GM19239 (cell line): ENCODE results near the gene FXYD2.

Experiments used
- DNase-seq: peaks from one replicate; pipeline ENCODE4 v3.0.0; 2011; ENCODE audit warnings: low spot score; ENCODE audit not compliant: insufficient read length
- FAIRE-seq: peaks from 2 replicates; lab custom pipeline; 2011; peaks lifted over from hg19 to GRCh38; lab: Jason Lieb, UNC

The FXYD2 gene

DNA sequence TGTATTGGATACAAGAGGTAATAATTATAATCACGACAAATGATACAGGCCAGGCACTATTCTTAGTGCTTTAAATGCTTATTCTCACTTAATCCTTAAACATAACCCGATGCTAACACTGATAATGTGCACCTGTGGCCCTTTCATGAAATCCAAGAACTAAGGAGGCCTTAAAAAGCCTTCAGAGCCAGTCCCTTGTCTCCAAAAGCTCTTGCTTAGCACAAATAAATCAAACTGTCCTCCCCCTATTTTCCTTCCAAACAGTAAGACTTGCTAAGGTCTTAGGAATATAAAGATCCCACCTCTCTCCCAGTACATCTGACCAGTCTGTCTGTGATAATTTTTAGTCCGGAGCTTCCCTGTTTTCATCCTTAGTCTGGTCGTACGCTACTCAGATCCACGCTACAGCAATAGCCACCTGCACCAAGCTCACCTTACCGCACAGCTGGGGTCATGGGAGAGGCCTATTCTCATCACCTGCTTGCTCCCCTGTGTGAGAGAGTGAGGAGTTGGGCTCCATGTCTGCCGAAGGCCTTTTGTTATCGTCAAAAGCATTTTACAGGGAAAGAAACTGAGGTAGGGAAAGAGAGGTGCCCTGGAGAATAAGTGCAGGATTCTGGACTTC, 35.1 kb upstream of the FXYD2 start:
- FAIRE-seq (no peak), DNase-seq (no peak)

DNA sequence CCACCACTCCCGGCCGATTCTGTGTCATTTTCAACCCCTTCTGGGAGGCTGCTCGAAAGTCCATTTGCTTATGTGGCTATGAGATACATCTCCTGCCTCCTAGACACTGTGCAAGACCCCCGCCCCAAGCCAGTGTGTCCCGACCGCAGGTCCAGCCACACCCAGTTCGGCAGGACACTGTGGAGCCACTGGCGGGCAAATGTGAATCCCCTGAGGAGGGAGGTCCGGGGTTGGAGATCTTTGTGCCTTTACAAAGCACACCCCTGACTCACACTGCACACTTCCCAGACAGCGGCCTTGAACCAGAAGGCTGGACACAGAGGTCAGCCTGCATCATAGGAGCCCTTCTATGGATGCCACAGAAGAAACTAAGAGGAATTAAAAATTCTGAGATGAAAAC, 34.5 kb upstream of the FXYD2 start:
- no peak for FAIRE-seq

DNA sequence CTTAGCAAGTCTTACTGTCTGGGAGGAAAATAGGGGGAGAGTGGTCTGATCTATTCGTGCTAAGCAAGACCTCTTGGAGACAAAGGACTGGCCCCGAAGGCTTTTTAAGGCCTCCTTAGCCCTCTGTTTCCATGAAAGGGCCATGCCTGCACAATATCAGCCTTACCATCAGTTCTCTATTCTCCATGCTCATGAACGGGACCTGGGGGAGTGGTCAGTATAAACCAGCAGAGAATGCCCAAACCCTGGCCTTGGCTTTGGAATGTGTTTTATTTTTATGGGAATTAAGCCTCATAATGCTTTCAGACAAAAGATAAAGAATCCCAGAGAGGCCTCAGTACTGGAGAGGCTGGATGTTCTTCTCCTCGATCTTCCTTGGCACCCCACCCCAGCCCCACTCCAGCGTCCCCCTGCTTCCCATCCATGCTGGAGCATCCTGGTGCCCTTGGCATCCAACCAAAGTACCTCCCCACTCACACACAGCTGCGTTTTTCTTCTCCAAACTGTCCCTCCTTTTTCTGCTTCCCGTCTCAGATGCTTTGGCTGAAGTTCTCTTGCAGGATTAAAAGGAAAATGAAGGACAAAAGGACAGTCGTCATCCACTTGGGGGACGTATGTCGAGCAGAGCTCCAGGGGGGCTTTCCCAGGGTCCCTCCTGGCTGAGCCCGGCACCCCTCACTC, 33.3 kb upstream of the FXYD2 start:
- FAIRE-seq, result no peak
- no peak for DNase-seq

More for the DNA sequence above, 34.5 kb upstream of the FXYD2 start:
- DNase-seq, result no peak

DNA sequence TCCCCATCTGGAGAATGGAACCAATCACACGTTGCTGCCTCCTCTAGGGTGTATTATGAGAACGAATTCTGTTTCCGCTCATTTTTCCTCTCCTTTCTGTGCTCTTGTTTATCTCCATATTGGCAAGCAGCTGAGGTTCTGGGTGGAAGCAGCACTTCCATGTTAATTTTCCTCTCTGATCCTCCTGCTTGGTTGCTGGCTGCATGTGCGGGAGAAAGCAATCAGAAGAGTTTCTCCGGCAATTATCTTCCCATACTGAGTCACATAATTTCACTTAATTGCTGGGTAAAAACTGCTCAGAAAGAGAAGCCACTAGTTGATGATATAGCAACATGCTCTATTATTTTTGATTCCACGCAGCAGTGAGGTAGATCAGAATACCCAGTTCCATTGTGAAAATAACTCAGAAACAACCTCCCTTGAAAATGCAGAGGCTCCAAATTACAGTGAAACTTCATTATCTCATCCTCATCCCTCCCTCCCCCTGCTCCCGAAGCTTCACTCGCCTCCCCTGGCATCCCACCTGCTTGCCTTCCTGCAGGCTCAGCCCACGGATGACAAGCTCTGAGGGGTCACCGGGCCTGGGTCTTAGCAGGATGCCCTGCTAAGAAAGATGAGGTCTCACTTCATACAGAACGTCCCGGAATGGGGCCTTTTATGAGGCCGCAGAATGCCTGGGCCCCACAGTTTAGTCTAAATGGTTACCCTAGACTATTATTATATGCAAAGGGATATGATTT, 31.5 kb upstream of the FXYD2 start:
- DNase-seq (no peak), FAIRE-seq (no peak)

DNA sequence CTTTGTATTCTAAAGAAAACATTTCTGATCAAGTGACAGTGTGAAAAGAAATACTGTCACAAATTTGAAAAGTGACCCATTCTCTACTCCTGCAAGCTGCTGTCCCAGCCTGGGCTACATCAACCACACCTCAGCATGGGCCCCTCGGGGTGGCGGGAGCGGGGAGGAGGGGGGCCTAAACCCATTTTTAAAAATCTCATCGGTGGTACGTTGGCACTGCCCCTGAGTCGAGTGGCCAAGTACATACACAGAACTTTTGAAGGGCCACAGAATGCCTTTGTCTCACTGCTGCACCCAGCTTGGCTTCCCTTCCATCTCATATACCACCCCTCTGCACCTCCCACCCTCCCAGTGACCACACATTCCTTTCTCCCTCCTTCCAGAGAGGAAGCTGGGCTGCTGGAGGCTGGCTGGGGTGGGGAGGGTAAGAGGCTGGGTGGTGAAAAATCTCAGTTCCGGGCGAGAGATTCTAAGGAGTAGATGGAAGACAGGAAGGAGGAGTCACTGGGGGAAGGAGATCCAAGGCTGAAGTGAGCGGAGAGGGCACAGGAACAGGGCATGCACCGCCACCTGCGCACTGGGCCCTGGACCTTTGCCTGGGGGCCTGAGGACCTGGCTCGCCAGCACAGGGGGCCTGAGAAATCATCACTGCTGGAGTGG, 30.8 kb upstream of the FXYD2 start:
- DNase-seq, result no peak
- no peak for FAIRE-seq

DNA sequence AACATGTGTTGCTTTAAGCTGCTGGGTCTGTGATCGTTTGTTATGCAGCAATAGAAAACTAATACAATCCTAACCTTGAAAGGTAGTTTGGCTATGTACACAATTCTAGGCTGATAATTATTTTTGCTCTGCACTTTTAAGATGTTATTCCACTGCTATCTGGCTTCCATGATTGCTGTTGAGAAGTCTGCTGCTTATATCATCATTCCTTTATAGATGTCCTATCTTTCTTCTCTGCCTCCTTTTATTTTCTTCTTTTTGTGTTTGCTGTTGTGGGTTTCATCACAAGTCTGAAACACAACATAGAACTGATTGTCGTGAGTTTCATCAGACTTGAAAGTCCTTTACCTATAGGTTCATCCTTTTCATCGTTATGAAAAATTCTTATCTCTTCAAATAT, 27.8 kb upstream of the FXYD2 start:
- FAIRE-seq (no peak), DNase-seq (no peak)

DNA sequence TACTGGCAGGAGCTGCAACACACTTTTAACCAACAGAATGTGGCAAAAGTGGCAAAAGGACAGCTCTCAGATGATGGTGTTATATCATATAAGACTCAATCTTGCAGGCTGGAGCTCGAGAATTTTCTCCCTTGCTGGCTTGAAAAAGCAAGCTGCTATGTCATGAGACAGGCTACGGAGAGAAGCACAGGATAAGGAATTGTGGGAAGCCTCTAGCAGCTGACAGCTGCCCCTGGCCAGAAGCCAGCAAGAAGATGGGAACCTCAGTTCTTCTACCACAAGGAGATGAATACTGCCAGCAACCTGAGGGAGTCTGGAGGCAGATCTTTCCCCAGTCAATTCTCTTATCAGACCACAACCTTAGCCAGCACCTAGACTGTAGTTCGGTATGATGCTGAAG, 27.3 kb upstream of the FXYD2 start:
- no peak for FAIRE-seq
- DNase-seq, result no peak

DNA sequence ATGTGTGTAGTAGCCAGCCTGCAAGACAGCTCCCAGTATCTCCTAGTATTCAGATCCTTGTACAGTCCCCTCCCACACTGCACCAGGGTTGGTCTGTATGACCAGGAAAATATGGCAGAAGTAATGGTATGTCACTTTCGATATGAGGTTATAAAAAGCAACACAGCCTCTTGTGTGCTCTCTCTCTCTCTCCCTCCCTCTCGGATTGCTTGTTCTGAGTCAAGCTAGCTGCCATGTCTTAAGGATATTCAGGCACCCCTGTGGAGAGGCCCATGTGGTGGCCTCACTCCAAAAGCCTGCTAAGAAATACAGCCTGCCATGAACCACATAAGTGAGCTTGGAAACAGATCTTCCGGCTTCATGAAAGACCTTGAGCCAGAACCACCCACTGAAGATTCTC, 26.6 kb upstream of the FXYD2 start:
- FAIRE-seq (no peak), DNase-seq (no peak)

DNA sequence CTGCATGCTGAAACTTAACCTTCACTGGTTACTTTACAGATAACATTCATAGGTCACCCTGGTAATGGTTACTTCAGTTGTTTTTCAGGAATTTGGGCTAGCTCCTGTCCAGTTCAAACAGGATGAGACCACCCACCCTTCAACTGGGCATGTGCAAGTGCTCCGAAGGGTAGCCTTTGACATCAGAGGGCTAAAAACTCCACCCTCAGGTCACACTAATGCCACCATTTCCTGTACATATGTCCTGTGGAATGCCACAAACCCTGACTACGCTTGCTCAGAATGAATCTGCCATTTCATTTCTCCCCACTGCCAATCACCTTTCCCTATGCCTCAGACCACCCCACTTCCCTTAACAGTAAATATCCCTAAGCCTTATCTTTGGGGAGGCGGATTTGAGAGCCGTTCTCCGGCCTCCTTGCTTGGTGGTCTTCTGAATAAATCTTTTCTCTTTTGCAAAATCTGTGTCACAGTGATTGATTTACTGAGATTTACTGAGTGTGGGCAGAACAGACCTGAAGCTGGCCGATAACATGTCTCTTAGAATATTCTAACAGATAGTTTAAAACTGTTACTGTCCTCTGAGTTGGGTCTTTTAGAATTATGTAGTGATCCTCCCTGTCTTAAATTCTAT, 25.4 kb upstream of the FXYD2 start:
- no peak for DNase-seq
- no peak for FAIRE-seq

DNA sequence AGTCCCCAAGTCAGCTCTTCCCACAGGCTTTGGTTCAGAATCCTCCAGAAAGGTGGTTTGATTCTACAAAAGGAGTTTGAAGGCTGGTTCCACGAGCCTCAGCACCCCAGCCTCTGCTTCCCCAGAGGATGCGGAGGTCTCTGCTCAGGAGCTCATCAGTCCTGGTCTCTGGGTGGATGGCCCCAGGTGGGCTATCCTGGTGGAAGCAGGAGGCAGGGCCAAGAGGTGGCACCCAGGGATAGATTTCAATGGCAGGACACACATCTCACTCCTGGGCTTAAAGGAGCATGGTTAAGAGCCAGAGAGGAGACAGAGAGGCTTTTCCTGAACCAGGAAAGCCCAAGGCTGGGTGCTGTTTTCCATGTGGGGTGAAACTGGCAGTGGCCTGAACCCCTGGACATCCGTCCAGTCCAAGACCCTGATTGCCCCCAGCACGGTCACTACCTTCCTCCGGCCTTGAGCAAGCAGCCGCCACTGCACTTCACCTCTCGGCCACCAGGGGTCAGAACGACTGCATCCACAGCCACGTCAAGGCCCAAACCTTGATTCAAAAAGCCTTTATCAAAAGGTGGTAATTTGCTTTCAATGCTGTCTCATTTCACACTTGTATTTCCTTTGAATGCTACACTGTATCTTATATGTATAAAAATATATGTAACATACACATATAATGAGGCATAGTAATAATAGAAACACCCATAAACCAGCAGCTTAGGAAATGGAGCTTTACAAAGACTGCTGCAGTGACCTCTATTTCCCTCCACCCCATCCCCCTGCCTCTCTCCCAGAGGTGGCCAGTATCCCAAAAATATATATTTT, 19.3 kb upstream of the FXYD2 start:
- DNase-seq (peak; percentile 47), FAIRE-seq (peak; percentile 76)

DNA sequence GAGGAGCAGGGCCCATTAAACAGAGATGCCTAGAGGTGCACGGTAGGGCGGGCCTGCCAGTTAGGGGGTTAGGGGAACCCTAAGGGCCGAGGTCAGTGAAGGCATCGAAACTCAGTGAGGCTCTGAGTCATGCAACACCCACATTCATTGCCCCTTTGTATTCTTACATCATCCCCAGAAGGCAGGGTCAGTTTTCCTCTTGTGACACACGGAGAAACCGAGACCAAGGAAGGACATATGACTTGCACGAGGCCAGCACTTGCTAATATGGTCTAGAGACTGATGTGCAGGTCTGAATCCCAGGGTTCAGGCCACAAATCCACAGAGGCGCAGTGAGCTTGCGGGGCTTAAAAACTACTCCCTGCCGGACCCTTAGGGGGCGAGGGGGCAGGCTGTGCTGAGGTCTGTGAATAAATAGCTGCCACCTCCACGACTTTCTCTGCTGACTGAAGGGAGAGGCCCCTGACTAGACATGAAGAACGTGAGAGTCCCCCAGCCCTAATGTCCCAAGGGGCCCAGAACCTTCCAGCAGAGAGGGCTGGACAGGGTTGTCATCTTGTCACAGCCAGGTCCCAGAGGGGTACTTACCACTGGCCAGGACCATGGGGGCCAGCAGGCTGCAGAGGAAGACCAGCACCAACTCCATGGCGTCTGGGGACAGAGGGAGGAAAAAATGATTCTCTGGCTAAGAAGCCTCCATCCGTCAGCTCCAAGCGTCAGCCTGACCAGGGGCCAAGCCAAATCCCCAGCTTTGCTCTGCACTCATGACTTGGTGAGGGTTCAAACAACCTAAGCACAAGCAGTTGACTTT, 17.8 kb upstream of the FXYD2 start:
- DNase-seq, result no peak
- no peak for FAIRE-seq

DNA sequence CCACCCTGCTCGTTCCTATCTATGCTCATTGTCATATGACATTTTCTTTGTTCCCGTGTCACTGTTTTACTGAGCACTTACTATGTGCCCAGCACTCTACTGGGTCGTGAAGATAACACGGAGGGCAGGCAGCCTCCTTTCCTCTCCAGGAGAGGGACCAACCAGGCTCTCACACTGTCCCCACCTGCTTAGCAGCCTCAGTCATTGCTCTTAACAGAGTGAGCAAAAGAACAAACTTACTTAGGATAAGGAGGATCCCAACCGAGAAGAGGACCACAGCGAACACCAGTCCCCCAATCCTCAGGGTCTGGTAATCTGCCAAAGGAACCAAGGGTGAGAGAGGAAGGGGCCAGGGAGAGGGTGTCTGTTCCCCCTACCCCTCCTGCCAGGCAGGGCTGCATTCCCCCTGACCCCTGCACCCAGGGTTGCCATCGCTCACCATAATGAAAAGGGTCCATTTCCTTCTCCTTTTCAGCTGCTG, 17.0 kb upstream of the FXYD2 start:
- no peak for FAIRE-seq
- no peak for DNase-seq

DNA sequence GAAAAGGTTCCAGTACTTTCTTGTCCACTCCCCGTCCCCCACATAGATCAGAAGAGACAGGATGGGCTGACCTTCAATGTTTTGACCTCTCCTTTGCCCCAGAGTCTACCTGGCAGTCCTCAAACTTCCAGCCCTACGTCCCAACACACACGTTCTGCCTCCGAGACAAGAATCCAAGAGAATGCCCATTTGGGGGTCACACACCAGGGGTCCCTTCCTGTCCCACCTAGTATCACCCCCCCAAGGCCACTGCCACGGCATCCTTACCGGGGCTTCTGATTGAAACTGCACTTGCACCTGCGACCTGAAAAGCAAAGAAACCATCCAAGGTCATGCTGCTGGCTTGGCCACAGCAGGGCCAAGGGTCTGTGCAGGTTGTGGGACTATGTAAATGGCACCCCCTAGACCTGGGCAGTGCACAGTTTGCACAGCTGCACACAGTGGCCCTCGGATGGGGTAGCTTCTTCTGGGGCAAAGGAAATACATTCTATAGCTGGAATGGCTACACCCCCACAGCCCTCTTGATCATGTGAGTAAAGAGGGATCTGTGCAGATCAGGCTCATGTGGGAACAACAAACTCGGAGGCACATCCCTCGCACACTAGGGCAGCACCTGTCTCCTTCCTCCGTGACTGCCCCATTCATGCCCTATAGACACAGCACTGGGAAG, 16.5 kb upstream of the FXYD2 start:
- FAIRE-seq, result no peak
- DNase-seq, result no peak

DNA sequence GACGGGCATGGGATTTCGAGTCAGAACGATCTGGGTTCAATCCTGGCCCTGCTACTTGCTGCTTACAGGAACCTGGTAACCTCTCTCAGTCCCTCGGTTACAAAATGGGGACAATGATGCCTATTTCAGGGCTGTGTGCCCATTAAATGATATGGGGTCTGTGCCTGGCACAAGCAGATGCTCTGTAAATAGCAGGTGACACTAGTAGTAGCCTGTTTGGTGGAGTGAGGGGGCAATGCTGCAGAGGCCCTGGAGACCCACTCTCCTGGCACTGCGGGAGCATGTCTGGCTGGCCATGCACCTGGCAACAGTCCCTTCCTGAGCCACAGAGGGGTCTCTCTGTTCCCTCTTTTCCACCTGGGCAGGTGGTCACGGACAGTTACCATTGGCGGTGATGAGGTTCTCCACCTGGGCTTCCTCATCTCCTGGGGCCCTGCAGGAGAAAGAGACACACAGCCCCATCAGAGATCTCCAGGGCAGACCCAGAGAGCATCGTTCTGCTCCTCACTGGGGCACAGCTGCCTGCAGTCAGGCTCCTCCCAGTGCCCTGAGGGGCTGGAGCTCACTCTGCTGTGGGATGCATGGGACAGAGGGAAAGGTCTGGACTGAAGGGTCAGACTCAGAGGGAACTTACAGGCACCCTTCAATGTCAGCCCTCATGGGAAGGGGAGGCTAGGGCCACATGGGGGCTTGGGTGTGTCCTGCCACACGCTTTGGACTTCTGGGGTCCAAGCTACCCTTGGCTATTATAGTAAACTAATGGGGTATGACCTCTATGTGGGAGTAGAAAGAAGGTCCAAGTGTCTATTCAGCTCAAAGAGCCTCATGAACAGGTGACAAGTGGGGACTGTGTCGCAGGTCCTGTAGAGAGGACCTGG, 15.6 kb upstream of the FXYD2 start:
- DNase-seq (no peak), FAIRE-seq (no peak)

DNA sequence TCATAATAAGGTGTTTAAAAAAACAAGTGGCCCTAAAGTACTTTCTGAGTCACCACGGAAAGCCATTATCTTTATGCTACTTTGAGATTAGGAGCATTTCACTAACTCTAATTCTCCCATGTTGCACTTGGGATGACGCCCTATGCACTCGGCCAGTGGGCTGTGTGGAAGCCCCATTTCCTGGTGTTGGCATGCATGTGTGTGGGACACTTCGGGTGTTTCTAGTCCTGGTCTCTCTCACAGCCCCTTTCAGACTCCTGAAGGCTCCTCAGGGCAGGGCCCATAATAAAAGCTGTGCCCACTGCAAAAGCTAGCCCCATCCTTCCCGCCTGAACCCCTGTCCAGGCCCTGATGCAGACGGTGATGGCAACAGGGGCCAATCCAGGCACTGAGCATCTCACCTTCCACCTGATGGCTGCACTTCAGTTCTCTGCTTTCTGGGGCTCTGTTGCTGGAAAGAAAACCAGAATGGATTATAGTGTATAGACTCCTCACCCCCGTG, 14.9 kb upstream of the FXYD2 start:
- DNase-seq (no peak), FAIRE-seq (no peak)

DNA sequence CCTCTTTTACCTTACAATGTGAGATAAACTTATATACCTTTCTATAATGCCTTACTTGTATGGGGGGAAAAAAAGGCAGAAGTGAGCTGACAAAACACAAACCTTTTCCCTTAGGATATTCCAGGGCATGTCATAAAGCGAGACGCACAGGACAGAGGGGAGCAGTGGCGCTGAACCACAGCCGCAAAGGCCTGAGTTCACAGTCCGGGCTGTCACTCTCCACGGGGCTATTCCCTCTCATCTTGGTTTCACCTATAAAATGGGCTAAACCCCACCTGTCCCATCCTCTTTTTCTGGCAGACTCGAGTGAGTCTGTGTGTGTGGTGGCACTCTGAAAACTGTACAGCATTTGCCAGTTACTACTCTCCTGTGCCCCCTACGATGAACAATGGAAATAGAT, 14.4 kb upstream of the FXYD2 start:
- FAIRE-seq, result no peak

DNA sequence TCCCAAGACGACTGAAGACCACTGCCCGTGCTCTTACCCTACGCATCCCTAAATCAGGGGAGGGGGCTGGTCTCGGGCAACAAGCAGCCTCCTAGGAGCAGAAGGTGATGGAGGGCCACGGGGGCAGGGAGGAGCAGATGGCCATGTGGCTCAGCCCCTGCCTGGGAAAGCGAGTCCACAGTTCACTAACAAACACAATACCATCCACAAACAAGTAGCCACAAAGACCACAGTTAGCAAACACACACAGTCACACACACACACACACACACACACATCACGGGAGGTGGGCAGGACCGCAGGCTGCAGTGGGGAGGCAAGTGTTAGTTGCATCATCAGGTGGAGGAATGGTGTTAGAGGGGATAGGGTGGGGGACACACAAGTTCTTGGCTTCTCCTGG, 13.2 kb upstream of the FXYD2 start:
- no peak for FAIRE-seq
- no peak for DNase-seq

More for the DNA sequence above, 14.4 kb upstream of the FXYD2 start:
- no peak for DNase-seq
